Measurements from ENCODE around the gene RPRML.
"Not testable (repeated sequence)": the region's sequence is repeated elsewhere in the genome, so short reads cannot be mapped to it uniquely, and the experiment has no call there.

GRCh38 chr17:47003864-47004263, 24.8 kb upstream of the RPRML start:
- TF ChIP-seq CTCF (conservative IDR thresholded peaks at IDR 0.05 in 1 of 2, IDR thresholded peaks at IDR 0.05 in 1 of 2; ENCODE audit: extremely low read depth in 1 of 2, insufficient read depth in 1 of 2, low read depth in 1 of 2, low read length in 2 of 2); EZH2 (IDR thresholded peaks at IDR 0.05; ENCODE audit: borderline replicate concordance, low read length): not testable (repeated sequence)

All from mammary epithelial cell (primary cell).